ENCODE results near the gene ST8SIA1.
"Not testable (repeated sequence)": the region's sequence is repeated elsewhere in the genome, so short reads cannot be mapped to it uniquely, and the experiment has no call there.

ST8SIA1 gene

DNA sequence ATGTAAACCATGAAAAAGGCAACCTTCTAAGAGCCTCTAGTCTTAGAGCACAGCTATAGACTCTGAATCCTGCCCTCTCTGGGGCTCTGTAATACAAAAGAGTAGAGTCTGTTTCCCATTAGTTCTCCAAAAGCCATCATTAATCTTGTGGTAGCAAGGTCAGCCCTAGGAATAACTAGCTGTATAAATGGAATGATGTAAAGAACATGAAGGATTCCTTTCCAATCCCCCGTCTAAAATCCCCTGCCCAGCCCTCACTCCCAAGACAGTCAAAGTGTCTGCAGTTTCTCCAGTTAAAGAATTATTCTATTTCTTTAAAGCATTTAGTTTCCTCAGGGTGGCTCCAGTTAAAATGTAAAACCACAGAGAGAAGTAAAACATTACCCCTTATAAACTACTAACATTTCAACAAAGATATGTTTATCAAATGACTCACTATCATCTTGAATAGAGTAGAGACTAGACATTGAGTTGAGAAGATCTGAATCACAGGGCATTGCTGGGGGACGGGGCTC lies 104.2 kb downstream of the ST8SIA1 start:
- no peak for DNase-seq

DNA sequence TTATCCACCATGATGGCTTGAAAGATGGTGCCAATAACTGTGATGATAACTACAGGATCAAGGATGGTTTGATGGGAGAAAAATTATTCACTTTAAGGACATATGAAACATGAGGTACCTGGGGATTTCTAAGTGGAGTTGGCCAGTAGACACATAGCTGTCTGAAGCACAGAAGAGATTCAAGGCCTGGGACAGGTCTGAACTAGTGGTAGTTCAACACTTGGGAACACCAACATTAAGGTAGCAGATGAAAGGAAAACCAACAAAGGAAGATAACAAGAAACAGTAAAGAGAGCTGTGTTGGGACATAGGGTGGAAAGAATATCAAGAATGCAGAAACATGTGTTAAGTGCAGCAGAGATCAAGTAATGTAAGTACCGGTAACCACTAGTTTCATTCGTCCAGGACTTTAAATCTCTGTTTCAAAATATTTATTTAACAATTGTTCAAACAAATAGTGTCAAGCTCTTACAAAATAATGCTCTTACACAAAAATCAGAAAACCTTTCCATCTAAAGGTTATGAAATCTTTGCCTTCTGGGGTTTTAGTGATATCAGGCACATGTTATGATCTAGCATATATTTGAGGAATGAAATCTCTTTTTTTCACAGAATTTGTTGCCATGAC lies 104.7 kb downstream of the ST8SIA1 start:
- no peak for DNase-seq

DNA sequence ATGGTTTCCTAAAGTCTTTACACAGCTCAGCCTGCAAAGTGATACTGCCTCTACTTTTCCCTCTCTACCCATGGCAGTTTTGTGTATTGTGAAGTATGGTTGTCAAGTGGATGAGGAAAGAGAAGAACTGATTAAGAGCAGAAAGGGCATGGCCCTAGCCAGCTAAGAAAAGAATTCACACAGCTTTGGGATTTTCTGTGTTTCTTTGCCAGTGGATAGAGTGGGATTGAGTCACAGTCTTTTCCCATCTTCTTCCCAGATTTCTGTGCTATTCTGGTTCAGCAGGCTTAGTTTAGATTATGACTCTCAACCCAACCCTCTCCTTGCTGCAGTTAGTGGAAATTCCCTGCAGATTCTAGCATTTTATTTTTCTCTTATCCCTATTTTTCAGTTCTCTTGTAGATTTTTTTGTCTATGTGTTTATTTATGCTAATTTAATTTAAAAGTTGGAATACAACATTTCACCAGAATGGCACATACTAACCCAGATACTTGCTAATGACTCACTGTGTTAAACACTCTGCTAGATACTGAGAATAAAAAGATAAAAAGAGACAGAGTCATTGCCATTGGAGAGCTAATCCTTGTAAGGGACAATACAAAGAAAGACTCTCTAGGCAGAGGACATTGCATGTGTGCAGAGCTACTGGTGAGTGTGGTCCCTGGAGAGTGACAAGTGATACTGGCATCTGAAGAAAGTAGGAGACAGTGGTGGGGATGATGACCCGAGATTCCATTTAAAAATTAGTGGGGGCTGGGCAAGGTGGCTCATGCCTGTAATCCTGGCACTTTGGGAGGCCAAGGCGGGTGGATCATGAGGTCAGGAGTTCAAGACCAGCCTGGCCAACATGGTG lies 106.3 kb downstream of the ST8SIA1 start:
- DNase-seq, result no peak

DNA sequence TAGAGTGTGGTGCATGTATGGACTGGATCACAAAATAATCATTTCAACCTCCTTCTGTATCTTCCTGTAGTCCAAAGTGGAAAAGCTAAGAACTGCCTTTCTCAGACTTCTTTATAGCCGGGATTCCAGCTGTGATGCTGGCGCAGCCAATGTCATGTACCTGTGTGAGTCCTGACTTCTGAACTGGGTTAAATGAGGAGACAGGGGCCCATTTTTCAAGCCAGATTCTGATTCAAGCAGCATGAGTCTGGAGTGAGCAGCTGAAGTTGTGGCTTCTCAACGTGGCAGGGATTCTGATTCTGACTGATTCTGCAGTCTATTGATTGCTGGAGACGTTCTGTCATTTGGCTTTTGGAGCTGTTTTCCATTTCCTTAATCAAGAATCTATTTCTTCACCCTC lies 111.2 kb downstream of the ST8SIA1 start:
- no peak for DNase-seq

DNA sequence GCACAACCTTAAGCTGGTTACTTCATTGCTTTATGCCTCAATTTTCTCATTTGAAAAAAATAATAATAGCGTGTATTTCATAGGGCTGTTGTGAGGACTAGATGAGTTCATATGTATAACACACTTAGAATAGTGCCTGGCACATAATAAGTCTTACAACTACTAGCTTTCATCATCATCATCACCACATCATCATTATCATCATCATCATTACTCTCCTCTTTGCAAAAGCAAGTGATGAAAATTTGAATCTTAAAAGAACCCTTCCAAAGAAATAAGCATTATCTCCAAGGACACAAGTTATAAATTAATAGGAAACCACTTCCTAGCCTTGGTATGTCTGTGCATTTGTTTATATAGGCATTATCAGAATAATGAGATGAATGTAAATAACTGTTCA lies 117.0 kb downstream of the ST8SIA1 start:
- no peak for DNase-seq

DNA sequence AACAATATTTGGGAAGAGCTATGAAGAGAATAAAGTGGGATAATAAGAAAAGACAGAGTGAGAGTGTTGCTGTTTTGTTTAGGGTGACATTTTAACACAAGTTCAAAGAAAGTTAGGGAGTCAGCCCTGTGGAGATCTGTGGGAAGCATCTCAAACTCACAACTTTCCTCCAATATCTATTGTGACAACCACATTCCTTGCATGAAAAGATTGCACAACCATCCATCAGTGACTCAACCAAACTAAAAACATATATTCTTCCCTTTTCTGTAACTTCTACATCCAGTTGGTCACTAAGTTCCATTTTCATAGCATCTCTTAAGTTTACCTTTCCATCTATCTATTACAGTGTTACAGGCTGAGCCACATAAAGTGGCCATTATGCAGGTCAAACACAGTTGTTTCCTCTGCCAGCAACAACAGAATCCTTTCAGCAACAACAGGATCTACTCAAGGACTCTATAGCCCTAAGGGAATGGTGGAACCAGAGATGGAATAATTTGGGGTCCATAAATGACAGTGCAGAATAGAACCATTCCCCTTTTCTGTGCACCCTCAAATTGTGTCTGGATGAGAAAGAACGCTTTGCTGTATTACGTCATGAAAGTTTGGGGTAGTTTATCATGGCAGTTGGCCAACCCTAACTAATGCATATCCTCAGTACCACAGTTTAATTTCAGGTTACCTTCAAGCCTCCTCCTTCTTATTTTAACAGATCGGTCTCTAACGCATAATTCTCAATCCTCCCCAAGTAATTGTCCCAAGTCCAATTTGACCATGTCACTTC lies 118.8 kb downstream of the ST8SIA1 start:
- DNase-seq, result no peak

DNA sequence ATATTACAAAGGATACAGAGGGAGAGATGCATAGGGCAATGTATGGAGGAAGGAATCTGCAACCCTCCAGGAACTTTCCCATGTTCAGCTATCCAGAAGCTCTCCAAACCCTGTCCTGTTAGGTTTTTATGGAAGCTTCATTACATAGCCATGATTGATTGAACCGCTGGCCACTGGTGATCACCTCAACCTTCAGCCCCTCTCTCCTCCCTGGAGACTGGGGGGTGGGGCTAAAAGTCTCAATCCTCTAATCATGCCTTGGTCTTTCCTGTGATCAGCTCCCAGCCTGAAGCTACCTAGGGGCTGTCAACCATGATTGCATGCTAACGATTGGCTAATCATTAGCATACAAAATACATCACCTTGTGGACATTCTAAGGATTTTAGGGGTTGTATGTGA lies 123.4 kb downstream of the ST8SIA1 start:
- DNase-seq, result no peak

DNA sequence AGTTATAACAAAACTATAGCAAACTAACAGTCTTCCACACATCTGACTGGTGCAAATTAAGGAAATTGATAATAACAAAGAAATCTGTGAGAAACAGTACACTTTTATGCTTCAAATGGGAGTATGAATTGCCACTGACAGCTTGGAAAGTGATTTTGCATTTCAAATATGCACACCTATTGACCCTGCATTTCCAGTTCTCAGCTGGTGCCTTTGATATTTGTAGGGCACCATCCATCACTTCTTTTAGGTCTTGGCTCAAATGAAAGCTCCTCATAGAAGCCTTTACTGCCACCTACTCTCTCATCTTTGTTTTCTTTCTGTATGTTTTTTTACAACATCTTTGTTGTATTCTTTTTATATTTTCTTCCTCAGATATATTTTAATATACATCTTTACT lies 125.1 kb downstream of the ST8SIA1 start:
- DNase-seq, result no peak

DNA sequence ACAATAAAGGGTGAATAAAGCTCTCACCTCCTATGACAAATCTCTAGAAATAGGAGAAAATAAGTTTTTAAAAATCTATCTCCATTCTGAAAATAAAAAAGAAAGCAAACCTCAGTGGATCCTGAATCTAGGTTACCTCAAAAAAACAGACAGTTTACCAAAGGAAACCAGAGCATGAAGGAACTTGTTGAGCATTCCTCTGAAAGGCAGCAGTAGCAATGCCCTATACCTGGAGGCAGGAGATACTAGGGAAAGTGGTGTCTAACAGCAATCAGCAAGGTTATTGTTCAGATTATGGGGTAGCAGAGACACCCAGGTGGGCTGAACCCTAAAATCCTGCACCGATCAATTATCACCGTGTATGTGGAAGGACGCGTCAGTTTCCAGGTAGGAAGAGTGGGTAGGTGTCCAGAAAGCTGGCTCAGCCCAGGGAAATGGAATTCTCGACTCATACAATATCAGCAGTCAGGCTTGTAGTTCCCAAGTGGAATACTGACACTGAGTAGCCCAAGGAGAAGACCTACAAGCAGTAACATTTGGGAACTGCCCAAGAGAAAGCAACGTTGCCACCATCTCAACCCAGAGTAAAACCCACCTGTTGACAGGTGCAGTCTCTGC lies 128.3 kb downstream of the ST8SIA1 start:
- DNase-seq, result no peak

DNA sequence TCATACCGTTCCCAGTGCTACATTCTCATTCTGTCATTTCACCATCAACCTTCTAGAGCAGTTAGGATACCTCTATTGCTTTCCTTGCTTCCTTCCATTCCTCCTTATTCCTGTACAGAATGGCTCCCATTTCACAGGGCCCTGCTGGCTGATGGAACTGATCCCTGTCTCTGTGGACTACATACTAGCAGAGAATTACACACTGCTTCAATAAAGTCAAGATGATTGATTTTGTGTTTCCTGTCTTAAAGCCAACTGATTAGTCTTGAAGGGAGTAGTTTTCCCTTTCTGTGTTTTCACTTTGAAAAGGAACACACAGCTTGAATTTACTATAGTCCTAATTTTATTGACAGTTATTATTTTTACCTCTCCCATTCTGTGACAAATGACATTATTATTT lies 130.1 kb downstream of the ST8SIA1 start:
- no peak for DNase-seq

DNA sequence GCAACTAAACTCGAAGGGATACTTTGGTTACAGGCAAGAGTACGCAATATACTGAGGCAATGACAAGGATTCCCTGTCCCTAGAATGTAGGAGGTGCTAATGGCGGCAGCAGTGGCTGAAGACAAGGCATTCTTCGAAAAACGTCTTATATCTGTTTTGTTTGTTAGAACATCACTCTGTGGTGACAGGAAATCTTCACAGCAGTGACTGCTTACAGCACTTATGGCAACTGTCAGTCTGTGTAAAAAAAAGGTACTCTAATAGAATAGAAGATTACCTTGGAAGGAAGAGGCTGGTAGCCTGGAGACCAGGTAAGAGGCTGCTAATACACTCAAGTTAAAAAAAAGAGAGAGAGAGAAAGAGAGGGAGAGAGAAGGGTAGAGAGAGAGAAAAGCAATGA lies 131.7 kb downstream of the ST8SIA1 start:
- no peak for DNase-seq

DNA sequence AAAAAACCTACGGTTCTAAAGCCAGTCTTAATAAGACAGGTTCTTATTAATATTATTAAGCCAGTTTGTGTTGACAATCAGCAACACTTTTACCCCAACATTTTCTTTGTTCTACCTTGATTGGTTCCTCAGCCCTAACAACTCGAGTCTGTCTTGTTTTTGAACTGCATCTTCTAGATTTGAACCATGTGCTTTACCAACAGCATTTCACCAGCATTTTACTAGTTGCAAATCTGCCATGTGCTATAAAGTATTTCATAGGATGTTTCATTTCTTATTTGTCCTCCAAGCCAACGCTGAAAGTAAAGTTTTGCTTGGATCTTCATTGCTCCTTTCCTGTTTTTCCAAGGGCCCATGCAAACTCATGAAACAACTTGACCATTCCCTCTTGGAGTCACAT lies 133.4 kb downstream of the ST8SIA1 start:
- no peak for DNase-seq

DNA sequence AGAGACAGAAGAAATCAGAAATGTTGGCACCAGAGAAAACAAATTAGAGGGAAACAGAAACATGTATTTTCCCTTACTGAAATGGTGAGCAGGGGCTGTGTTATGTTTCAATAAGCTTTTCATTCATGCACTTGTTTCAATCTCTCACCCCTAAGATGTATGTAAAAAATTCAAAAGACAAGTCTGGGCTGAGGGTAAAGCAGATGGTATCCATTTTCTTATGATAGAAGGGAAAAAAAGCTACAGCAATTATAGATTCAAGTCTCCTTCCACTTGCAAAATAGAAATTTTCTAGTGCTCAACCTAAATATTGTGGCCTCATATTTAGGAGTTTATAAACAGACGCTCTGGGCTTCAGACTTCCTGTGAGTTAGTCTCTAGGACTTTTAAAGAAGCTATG lies 138.3 kb downstream of the ST8SIA1 start:
- no peak for DNase-seq

DNA sequence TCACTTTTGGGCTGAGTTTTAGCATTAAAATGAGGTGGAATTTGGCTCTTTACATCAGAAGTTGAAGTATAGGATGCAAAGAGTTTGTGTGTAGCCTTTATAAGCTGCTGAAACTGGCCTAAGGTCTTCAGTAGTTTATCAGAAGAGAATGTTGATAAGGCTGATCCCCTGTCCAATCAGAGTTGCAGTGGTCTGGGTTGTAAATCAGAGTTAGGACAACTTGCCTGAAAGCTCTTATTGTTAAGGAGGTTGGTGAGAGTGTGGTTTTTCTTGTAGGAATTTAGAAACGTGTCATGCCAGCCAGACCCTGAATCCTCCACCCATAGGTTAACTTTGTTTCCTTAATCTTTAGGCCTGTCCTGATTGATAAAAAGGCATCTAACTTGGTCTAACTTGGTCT lies 143.5 kb downstream of the ST8SIA1 start:
- no peak for DNase-seq

DNA sequence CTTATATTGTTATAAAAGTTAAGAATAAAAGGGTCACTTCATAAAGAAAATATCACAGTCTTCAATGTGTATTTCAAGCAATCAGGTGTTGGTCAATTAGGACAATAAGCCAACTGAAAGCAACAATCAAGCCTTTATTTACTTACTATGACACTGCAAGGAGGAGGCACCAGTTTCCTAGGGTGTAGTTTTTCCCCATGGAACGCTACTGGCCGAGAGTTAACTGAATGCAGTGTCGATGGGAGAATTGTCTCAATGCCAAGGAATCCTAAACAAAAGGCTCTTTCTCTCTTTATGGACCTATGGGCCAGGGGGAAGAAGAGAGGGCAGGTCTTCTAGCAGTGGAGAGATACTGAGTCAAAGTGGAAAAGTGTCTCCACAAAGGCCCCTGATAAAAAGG lies 146.1 kb downstream of the ST8SIA1 start:
- no peak for DNase-seq

DNA sequence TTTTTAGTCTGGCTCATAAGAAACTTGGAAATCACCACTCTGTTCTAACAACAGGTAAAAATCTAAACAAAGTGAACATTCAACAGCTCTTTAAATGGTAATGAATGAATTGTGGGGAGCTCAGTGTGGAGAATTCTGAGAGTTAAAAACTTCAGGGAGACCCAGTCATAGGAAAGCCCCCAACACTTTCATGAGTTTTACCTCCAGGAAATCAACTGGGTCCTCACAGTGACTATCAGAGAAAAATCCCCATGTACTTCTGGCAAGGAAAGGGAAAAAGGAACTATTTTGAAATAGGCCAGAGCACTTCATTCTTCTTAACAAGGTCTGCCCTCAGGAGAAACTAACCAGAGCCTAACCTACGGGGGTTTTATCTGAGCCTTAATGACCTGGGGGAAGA lies 153.8 kb downstream of the ST8SIA1 start:
- DNase-seq, result no peak

DNA sequence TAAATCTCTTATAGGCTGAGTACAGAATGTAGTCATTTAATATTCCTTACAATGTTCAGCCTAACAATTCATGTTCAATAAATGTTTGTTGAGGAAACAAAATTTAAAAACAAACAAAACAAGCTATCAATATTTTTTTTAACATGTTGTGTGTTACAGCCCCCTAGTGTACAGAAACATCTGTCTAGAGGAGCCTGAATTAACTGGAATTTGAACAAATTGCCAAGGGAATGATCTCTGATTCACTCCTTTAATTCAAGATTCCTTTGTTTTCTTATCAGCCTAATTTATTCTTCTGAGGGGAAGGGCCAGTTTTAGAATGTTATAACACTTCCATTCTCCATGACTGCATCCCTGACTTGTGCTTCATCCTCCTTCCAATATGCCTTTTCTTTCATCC lies 161.3 kb downstream of the ST8SIA1 start:
- DNase-seq, result no peak

DNA sequence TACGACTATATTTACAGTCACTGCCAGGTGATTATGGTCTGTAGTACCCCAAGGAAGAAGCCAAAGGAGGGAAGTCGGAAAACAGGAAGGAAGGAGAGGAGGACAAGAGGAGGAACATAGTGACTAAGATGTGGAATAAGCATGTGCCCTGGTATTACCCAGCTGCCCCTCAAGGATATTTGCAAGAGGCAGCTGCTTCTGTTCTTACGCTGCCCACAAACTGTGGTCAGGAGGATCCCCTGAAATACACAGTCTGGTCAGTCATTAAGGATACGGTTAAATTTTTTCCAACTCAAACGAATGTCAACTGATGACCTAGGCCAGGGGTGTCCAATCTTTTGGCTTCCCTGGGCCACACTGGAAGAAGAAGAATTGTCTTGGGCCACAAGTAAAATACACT lies 162.0 kb downstream of the ST8SIA1 start:
- no peak for DNase-seq

DNA sequence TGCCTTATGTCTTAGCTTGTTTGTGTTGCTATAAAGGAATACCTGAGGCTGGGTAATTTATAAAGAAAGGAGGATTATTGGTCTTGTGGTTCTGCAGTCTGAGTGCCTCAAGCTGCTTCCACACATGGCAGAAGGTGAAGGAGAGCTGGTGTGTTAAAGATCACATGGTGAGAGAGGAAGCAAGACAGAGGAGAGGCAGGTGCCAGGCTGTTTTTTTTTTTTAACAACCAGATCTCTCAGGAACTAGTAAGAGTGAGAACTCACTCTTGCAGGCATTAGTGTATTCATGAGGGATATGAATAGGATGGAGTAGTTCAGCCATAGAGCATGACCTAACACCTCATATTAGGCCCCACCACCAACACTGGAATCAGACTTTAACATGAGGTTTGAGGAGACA lies 165.1 kb downstream of the ST8SIA1 start:
- no peak for DNase-seq

DNA sequence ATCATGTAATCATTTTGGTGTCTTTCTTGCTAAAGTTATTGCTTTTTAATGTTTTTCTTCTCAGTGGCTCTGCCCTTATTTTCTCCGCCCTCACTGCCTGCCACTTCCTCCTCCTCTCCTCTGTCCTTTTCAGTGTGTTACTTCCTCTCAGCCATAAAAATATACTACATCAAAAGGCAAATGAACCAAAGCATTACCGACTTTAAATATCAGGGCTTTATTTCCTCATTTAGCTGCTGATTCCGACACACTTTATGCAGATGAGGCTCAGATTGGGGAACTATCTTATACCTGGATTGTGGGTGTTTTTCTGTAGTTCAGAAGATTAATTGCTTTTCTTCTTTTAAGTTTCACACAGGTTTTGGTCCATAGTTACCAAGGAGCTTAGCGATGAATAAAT lies 170.4 kb downstream of the ST8SIA1 start:
- DNase-seq, result no peak

DNA sequence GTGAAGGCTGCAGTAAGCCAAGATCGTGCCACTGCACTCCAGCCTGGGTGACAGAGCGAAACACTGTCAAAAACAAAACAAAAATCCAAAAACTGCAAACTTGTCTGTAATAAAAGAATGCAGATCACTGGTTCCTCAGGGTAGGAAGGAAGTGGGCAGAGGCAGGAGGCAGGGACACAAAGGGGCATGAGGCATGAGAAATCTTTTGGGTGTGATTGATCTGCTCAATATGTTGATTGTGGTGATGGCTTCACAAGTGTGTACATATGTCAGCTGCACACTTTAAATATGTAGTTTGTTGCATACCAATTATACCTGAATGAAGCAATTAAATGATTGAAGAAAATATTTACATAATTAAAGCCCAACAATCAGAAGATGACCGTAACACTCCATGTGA lies 170.9 kb downstream of the ST8SIA1 start:
- no peak for DNase-seq

DNA sequence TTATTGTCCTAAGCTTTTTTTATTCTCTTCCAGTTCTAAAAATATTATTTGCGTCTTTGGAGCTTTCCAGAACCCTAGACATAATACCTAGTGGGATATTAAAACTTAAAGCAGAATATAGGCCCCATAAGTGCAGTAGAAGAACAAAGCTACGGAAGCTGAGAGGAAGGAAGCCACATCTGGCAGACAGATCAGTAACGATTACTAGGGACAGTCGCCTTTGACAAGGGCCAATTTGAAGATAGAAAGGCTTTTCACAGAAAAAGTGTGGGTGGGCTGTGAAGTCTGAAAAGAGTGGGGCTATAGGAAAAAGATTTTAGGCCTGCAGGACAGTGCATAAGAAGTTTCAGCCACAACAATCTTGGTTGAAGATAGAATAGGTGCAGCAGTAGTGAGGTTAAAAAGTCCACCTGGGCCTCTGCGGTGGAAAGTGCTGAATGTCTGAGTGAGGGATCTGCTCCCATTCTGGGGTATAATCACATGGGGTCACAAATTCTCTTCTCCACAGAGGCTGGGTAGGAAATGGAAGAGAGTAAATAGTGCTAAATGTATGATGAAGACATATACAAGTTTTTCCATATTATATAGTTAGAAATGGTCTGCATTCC lies 174.0 kb downstream of the ST8SIA1 start:
- no peak for DNase-seq

DNA sequence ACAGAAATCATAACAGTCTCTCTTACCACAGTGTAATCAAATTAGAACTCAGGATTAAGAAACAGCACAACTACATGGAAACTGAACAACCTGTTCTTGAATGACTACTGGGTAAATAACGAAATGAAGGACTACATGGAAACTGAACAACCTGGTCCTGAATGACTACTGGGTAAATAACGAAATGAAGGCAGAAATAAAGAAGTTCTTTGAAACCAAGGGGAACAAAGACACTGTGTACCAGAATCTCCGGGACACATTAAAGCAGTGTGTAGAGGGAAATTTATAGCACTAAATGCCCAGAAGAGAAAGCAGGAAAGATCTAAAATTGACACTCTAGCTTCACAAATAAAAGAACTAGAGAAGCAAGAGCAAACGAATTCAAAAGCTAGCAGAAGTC lies 185.2 kb downstream of the ST8SIA1 start:
- DNase-seq, result not testable (repeated sequence)
